Measurements from ENCODE around the gene PLXNA1. TPM values are rescaled to one million over a fixed set of nuclear protein-coding genes. Genes with fewer than 3 reads are reported as not detected.

Gene PLXNA1
- total and polyA plus RNA-seq, 9 of the 15 experiments (the other 6 are each of a cell fraction or from before 2014, with no cell fraction given): 0.23 to 59.9 (median 16.8) TPM

- FAIRE-seq: no peak
- Histone ChIP-seq H3K4me3 (no peak overlapping the region), H3K27ac (ENCODE audit: extremely low read depth, low read depth, low read length) (no peak overlapping the region), H4K20me1 (replicated peaks; ENCODE audit: control insufficient read depth, insufficient read depth, low read length) (no peaks in the 10 kb centered on the region), H3K9me3 (replicated peaks; ENCODE audit: control insufficient read depth, insufficient read depth, low read depth, low read length) (no peaks in the 10 kb centered on the region), H3K9ac (ENCODE audit: insufficient read depth in 1 of 2, low read depth in 2 of 2, low read length in 2 of 2) (no peak overlapping the region), H3K79me2 (ENCODE audit: control insufficient read depth, insufficient read depth, low read length) (no peaks in the 10 kb centered on the region), H3K4me1 (replicated peaks in 1 of 2; ENCODE audit: control insufficient read depth in 2 of 2, insufficient read depth in 2 of 2, low read length in 2 of 2) (peaks cover 0 to under 1% of the 10 kb centered on the region in 2 experiments; a peak in 2 of 5 replicates), H3K4me2 (ENCODE audit: insufficient read depth, low read length) (no peak overlapping the region), H3K27me3 (ENCODE audit: control insufficient read depth in 2 of 2, insufficient read depth in 2 of 2, low read length in 2 of 2) (no peaks in the 10 kb centered on the region), H3K9me1 (ENCODE audit: control insufficient read depth, insufficient read depth, low read length) (no peaks in the 10 kb centered on the region), H3K36me3 (ENCODE audit: control insufficient read depth, insufficient read depth, low read length) (peaks cover 76% of the 10 kb centered on the region; the same call in 2 of the 3 replicates), H2AFZ (ENCODE audit: low read depth, low read length) (no peak overlapping the region)
- 100% methylated on average over 5 of the region's 21 CpGs for WGBS (ENCODE audit: insufficient coverage, low coverage, missing lambda C conversion rate)
- no TSS peak for BruUV-seq (replicated peaks)
- ChIA-PET CTCF (ENCODE audit: low intra/inter-chr PET ratio) (no interaction called here), POLR2A (interaction anchor here (1.0 kb wide), 1 partner anchor 20 kb away, joined by 3 read pairs; no protein-coding TSS in a partner anchor)
- TF ChIP-seq SAP30 (IDR thresholded peaks at IDR 0.05; ENCODE audit: borderline replicate concordance, insufficient read depth, low read depth, low read length, poor library complexity, severe bottlenecking): no peak
- TF ChIP-seq POLR2G (IDR thresholded peaks at IDR 0.05; ENCODE audit: low read depth, low read length): 0 out of 2 replicates have a peak, but pooled peaks have one; percentile 14
- in situ Hi-C loops (cut with MboI) (no loop called here), intact Hi-C loops (cut with micrococcal nuclease) (no loop called here)
- no peak for DNase-seq (ENCODE audit: extremely low read depth in 1 of 4, low spot score in 3 of 4)
- ATAC-seq: no peak
Measured at GRCh38 chr3:127027061-127027735, 44.3 kb downstream of the PLXNA1 start.

GRCh38 chr3:127027811-127028548 lies 45.1 kb downstream of the PLXNA1 start:
- DNase-seq (ENCODE audit: extremely low read depth in 1 of 4, low spot score in 3 of 4): no peak
- Histone ChIP-seq H2AFZ (ENCODE audit: low read depth, low read length) (no peak overlapping the region), H3K27me3 (ENCODE audit: control insufficient read depth in 2 of 2, insufficient read depth in 2 of 2, low read length in 2 of 2) (no peaks in the 10 kb centered on the region), H3K9ac (ENCODE audit: insufficient read depth in 1 of 2, low read depth in 2 of 2, low read length in 2 of 2) (no peak overlapping the region), H3K4me1 (replicated peaks in 1 of 2; ENCODE audit: control insufficient read depth in 2 of 2, insufficient read depth in 2 of 2, low read length in 2 of 2) (no peaks in the 10 kb centered on the region; a peak in 2 of 5 replicates), H3K9me1 (ENCODE audit: control insufficient read depth, insufficient read depth, low read length) (no peaks in the 10 kb centered on the region), H3K79me2 (ENCODE audit: control insufficient read depth, insufficient read depth, low read length) (no peaks in the 10 kb centered on the region), H3K4me3 (no peak overlapping the region), H3K9me3 (replicated peaks; ENCODE audit: control insufficient read depth, insufficient read depth, low read depth, low read length) (no peaks in the 10 kb centered on the region), H3K27ac (ENCODE audit: extremely low read depth, low read depth, low read length) (no peak overlapping the region), H3K36me3 (ENCODE audit: control insufficient read depth, insufficient read depth, low read length) (peaks cover 75% of the 10 kb centered on the region; the same call in 2 of the 3 replicates), H4K20me1 (replicated peaks; ENCODE audit: control insufficient read depth, insufficient read depth, low read length) (no peaks in the 10 kb centered on the region), H3K4me2 (ENCODE audit: insufficient read depth, low read length) (no peak overlapping the region)
- no peak for FAIRE-seq
- no peak for ATAC-seq
- in situ Hi-C loops (cut with MboI): no loop called here
- CTCF ChIA-PET (ENCODE audit: low intra/inter-chr PET ratio): no interaction called here
- 87% methylated on average over 11 of the region's 29 CpGs for WGBS (ENCODE audit: insufficient coverage, low coverage, missing lambda C conversion rate)
- intact Hi-C loops (cut with micrococcal nuclease): no loop called here
- POLR2A ChIA-PET: interaction anchor here (1.0 kb wide), 1 partner anchor 11 kb away, joined by 3 read pairs; no protein-coding TSS in a partner anchor
- BruUV-seq (replicated peaks): no TSS peak
- TF ChIP-seq GMEB1 (CRISPR knock-in tag; IDR thresholded peaks at IDR 0.05) (no peak), CCAR2 (IDR thresholded peaks at IDR 0.05; ENCODE audit: low read depth, low read length) (no peak), FOXJ2 (tag; IDR thresholded peaks at IDR 0.05) (no peak), ZBTB2 (IDR thresholded peaks at IDR 0.05) (no peak), KAT2B (IDR thresholded peaks at IDR 0.05; ENCODE audit: low read depth, low read length) (no peak), HNRNPH1 (optimal IDR thresholded peaks at IDR 0.05; ENCODE audit: low read depth, low read length) (no peak), ZNF511 (CRISPR knock-in tag; IDR thresholded peaks at IDR 0.05) (no peak)

Data from K562 (cell line).